ENCODE data around the gene TC2N. TPM values are rescaled to one million over a fixed set of nuclear protein-coding genes. Genes with fewer than 3 reads are reported as not detected.

The TC2N gene
- total and polyA plus RNA-seq, 2 of the 4 experiments (the other 2 are of a cell fraction): 0.03 to 0.18 TPM

- dilution Hi-C loops (cut with HindIII; ENCODE audit: low sequenced_read_pairs, unreplicated experiment): no loop called here
- ATAC-seq (ENCODE audit: low read depth): no peak
- H3K79me1 ChIP-seq (ENCODE audit: low read depth in 1 of 2, low read length in 2 of 2): no peaks in the 10 kb centered on the region
- H4K20me1 ChIP-seq (ENCODE audit: insufficient read depth, low read length): no peaks in the 10 kb centered on the region
- WGBS, 2 experiments (ENCODE audit: extremely low coverage in 2 of 2, insufficient read length in 1 of 2): no CpG with 5 or more reads among the region's 2 CpGs
- H2BK20ac ChIP-seq (ENCODE audit: low read depth, low read length): no peak overlapping the region
- no peak overlapping the region for H4K91ac ChIP-seq (ENCODE audit: insufficient read depth, low read depth, low read length)
- H3K36me3 ChIP-seq (ENCODE audit: control insufficient read depth, insufficient read depth, low read length): no peaks in the 10 kb centered on the region
- no peak overlapping the region for H2BK120ac ChIP-seq (ENCODE audit: low read depth, low read length)
- peaks cover 1% of the 10 kb centered on the region; the same call in 1 of the 2 replicates for H3K27me3 ChIP-seq (ENCODE audit: control insufficient read depth, insufficient read depth, low read length)
- H3K9me1 ChIP-seq (ENCODE audit: insufficient read depth, low read length): no peaks in the 10 kb centered on the region
- DNase-seq: no peak
- no peak overlapping the region for H3K4me3 ChIP-seq (ENCODE audit: insufficient read depth, low read depth, low read length)
- H3K9ac ChIP-seq (ENCODE audit: low read depth, low read length): no peak overlapping the region
- no TSS peak for BruUV-seq (replicated peaks)
- H2BK15ac ChIP-seq (ENCODE audit: low read depth, low read length): no peak overlapping the region
- CTCF ChIA-PET: no interaction called here
- no peak overlapping the region for H3K27ac ChIP-seq (ENCODE audit: insufficient read depth, low read length)
- no peak overlapping the region for H3K23ac ChIP-seq (ENCODE audit: low read depth, low read length)
- no peak overlapping the region for H4K5ac ChIP-seq (ENCODE audit: low read depth, low read length)
- H3K18ac ChIP-seq (ENCODE audit: low read depth, low read length): no peak overlapping the region
- H3K4me1 ChIP-seq (ENCODE audit: control insufficient read depth, insufficient read depth, low read length): no peaks in the 10 kb centered on the region
- TF ChIP-seq POLR2A (IDR thresholded peaks at IDR 0.05; ENCODE audit: low read depth, low read length): no peak
- no peak for TF ChIP-seq RCOR1 (IDR thresholded peaks at IDR 0.05; ENCODE audit: insufficient replicate concordance, low read length)
- no peak for TF ChIP-seq MAZ (IDR thresholded peaks at IDR 0.05; ENCODE audit: borderline replicate concordance, low read depth, low read length)
- no peak for TF ChIP-seq USF2 (IDR thresholded peaks at IDR 0.05; ENCODE audit: low read depth, low read length)
- TF ChIP-seq CEBPB (IDR thresholded peaks at IDR 0.05; ENCODE audit: low read depth, low read length): no peak
- no peak for TF ChIP-seq BHLHE40 (IDR thresholded peaks at IDR 0.05; ENCODE audit: low read depth, low read length)
- TF ChIP-seq RAD21 (IDR thresholded peaks at IDR 0.05; ENCODE audit: low read length): no peak
- TF ChIP-seq RFX5 (IDR thresholded peaks at IDR 0.05; ENCODE audit: low read depth, low read length): no peak
- no peak for TF ChIP-seq FOS (IDR thresholded peaks at IDR 0.05; ENCODE audit: low read depth, low read length)
- TF ChIP-seq MAFK (IDR thresholded peaks at IDR 0.05; ENCODE audit: low read depth, low read length): no peak
- POLR2A ChIA-PET (ENCODE audit: unreplicated experiment): no interaction called here
- no peak overlapping the region for H2BK5ac ChIP-seq (ENCODE audit: low read depth, low read length, poor library complexity, severe bottlenecking)
- H4K8ac ChIP-seq (ENCODE audit: low read depth in 2 of 2, low read length in 2 of 2): no peak overlapping the region
- no peak overlapping the region for H2AK5ac ChIP-seq (ENCODE audit: low read depth, low read length)
- no peak overlapping the region for H3K14ac ChIP-seq (replicated peaks; ENCODE audit: low read depth, low read length)
- no peak overlapping the region for H2AFZ ChIP-seq (replicated peaks; ENCODE audit: low read length, poor library complexity)
- in situ Hi-C loops (cut with MboI; ENCODE audit: low sequenced_read_pairs): no loop called here
- intact Hi-C loops (cut with micrococcal nuclease): no loop called here
- H2AK9ac ChIP-seq (replicated peaks; ENCODE audit: low read depth, low read length, poor library complexity): no peak overlapping the region
- H3K9me3 ChIP-seq (ENCODE audit: control insufficient read depth, insufficient read depth, low read length): no peaks in the 10 kb centered on the region
- H3K4me2 ChIP-seq (ENCODE audit: low read depth, low read length): no peak overlapping the region
- H3K56ac ChIP-seq (ENCODE audit: extremely low read depth, insufficient read depth, low read length): no peak overlapping the region
- no peak overlapping the region for H3K4ac ChIP-seq (ENCODE audit: low read depth, low read length)
Measured at GRCh38 chr14:91749868-91750267, 117.5 kb downstream of the TC2N start.
